ENCODE measurements around the gene KRT77. TPM values are rescaled to one million over a fixed set of nuclear protein-coding genes. Genes with fewer than 3 reads are reported as not detected.

Gene KRT77
- total and polyA plus RNA-seq, 2 experiments from 2014 or later, result not detected

DNA sequence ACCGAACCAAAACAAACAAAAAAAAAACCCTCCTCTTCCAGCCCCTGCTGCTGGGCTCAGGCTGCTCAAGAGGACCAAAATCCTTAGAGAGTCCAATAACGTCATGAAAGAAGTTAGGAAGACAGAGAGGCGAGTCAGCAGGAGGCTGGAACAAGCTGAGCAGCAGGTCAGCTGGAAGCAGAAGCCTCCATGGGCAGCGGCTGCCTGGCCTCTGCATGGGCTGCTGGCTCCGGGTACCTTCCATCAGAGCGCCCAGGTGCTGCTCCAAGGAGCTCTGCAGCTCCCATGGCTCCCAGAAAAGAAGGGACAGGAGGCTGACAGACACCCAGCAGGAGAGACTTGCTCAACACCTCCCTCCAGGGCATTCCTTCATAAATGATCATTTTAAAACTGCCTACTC, 48.1 kb downstream of the KRT77 start:
- H4K20me1 ChIP-seq (replicated peaks; ENCODE audit: insufficient read depth), result no peaks in the 10 kb centered on the region
- H3K4me1 Mint-ChIP-seq, result no peaks in the 10 kb centered on the region; the same call in 2 of the 3 replicates
- no peak overlapping the region for H3K4me2 ChIP-seq
- H3K36me3 ChIP-seq (ENCODE audit: insufficient read depth), result no peaks in the 10 kb centered on the region
- no peaks in the 10 kb centered on the region for H3F3A ChIP-seq (replicated peaks; ENCODE audit: low read depth)
- H3K4me3 Mint-ChIP-seq, result no peak overlapping the region
- H3K27me3 Mint-ChIP-seq (ENCODE audit: insufficient read depth, low read depth, poor library complexity), result peaks cover 11% of the 10 kb centered on the region
- no peak for TF ChIP-seq CREB1 (CRISPR knock-in tag; IDR thresholded peaks at IDR 0.05; ENCODE audit: low read depth)
- TF ChIP-seq, protein P1, sequence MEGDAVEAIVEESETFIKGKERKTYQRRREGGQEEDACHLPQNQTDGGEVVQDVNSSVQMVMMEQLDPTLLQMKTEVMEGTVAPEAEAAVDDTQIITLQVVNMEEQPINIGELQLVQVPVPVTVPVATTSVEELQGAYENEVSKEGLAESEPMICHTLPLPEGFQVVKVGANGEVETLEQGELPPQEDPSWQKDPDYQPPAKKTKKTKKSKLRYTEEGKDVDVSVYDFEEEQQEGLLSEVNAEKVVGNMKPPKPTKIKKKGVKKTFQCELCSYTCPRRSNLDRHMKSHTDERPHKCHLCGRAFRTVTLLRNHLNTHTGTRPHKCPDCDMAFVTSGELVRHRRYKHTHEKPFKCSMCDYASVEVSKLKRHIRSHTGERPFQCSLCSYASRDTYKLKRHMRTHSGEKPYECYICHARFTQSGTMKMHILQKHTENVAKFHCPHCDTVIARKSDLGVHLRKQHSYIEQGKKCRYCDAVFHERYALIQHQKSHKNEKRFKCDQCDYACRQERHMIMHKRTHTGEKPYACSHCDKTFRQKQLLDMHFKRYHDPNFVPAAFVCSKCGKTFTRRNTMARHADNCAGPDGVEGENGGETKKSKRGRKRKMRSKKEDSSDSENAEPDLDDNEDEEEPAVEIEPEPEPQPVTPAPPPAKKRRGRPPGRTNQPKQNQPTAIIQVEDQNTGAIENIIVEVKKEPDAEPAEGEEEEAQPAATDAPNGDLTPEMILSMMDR (conservative IDR thresholded peaks at IDR 0.05; ENCODE audit: low read depth in 2 of 2), result no peak
- no peak for TF ChIP-seq ETS1 (IDR thresholded peaks at IDR 0.05)
- no peak for TF ChIP-seq EZH2phosphoT487 (IDR thresholded peaks at IDR 0.05; ENCODE audit: unreplicated experiment)
- TF ChIP-seq REST (IDR thresholded peaks at IDR 0.05; ENCODE audit: unreplicated experiment), result no peak
- no peak for TF ChIP-seq STAT1 (IDR thresholded peaks at IDR 0.05; ENCODE audit: unreplicated experiment)
- no peak for TF ChIP-seq EZH2 (IDR thresholded peaks at IDR 0.05; ENCODE audit: low read depth, unreplicated experiment)
- TF ChIP-seq, protein P2, sequence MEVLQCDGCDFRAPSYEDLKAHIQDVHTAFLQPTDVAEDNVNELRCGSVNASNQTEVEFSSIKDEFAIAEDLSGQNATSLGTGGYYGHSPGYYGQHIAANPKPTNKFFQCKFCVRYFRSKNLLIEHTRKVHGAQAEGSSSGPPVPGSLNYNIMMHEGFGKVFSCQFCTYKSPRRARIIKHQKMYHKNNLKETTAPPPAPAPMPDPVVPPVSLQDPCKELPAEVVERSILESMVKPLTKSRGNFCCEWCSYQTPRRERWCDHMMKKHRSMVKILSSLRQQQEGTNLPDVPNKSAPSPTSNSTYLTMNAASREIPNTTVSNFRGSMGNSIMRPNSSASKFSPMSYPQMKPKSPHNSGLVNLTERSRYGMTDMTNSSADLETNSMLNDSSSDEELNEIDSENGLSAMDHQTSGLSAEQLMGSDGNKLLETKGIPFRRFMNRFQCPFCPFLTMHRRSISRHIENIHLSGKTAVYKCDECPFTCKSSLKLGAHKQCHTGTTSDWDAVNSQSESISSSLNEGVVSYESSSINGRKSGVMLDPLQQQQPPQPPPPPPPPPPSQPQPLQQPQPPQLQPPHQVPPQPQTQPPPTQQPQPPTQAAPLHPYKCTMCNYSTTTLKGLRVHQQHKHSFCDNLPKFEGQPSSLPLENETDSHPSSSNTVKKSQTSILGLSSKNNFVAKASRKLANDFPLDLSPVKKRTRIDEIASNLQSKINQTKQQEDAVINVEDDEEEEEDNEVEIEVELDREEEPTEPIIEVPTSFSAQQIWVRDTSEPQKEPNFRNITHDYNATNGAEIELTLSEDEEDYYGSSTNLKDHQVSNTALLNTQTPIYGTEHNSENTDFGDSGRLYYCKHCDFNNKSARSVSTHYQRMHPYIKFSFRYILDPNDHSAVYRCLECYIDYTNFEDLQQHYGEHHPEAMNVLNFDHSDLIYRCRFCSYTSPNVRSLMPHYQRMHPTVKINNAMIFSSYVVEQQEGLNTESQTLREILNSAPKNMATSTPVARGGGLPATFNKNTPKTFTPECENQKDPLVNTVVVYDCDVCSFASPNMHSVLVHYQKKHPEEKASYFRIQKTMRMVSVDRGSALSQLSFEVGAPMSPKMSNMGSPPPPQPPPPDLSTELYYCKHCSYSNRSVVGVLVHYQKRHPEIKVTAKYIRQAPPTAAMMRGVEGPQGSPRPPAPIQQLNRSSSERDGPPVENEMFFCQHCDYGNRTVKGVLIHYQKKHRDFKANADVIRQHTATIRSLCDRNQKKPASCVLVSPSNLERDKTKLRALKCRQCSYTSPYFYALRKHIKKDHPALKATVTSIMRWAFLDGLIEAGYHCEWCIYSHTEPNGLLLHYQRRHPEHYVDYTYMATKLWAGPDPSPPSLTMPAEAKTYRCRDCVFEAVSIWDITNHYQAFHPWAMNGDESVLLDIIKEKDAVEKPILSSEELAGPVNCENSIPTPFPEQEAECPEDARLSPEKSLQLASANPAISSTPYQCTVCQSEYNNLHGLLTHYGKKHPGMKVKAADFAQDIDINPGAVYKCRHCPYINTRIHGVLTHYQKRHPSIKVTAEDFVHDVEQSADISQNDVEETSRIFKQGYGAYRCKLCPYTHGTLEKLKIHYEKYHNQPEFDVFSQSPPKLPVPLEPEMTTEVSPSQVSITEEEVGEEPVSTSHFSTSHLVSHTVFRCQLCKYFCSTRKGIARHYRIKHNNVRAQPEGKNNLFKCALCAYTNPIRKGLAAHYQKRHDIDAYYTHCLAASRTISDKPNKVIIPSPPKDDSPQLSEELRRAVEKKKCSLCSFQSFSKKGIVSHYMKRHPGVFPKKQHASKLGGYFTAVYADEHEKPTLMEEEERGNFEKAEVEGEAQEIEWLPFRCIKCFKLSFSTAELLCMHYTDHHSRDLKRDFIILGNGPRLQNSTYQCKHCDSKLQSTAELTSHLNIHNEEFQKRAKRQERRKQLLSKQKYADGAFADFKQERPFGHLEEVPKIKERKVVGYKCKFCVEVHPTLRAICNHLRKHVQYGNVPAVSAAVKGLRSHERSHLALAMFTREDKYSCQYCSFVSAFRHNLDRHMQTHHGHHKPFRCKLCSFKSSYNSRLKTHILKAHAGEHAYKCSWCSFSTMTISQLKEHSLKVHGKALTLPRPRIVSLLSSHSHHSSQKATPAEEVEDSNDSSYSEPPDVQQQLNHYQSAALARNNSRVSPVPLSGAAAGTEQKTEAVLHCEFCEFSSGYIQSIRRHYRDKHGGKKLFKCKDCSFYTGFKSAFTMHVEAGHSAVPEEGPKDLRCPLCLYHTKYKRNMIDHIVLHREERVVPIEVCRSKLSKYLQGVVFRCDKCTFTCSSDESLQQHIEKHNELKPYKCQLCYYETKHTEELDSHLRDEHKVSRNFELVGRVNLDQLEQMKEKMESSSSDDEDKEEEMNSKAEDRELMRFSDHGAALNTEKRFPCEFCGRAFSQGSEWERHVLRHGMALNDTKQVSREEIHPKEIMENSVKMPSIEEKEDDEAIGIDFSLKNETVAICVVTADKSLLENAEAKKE (CRISPR knock-in tag; IDR thresholded peaks at IDR 0.05), result no peak
- TF ChIP-seq NANOG (IDR thresholded peaks at IDR 0.05; ENCODE audit: borderline replicate concordance), result no peak
- no peak for TF ChIP-seq ZNF331 (CRISPR knock-in tag; IDR thresholded peaks at IDR 0.05; ENCODE audit: low read depth)
- TF ChIP-seq ZNF114 (CRISPR knock-in tag; IDR thresholded peaks at IDR 0.05), result no peak
- TF ChIP-seq JUNB (IDR thresholded peaks at IDR 0.05; ENCODE audit: unreplicated experiment), result no peak
- 0 out of 2 replicates have a peak, but pooled peaks cover 4% of the 10 kb centered on the region for H3K9me2 ChIP-seq (ENCODE audit: insufficient read depth)
- H3K4me1 ChIP-seq (ENCODE audit: insufficient read depth), result no peaks in the 10 kb centered on the region
- no peaks in the 10 kb centered on the region for H3K27me3 ChIP-seq (ENCODE audit: insufficient read depth)
- DNase-seq (ENCODE audit: low spot score) (no peak), ATAC-seq (no peak; the same call in 2 of the 3 replicates)
- no peak overlapping the region for H3K4me3 ChIP-seq
- H3K27ac ChIP-seq (ENCODE audit: low read depth), result no peak overlapping the region
- H3K27ac Mint-ChIP-seq, result no peak overlapping the region
- no peaks in the 10 kb centered on the region for H3K79me2 ChIP-seq (replicated peaks; ENCODE audit: insufficient read depth)
- H3K9me3 Mint-ChIP-seq, result peaks cover 10% of the 10 kb centered on the region; the same call in 2 of the 3 replicates
- H3K36me3 Mint-ChIP-seq (ENCODE audit: low read depth), result no peaks in the 10 kb centered on the region
- no peak overlapping the region for H2AFZ ChIP-seq

All from GM23338 (cell line).